AG09309 (cell line): ENCODE measurements around the gene FUOM.
A peak's percentile ranks its signal among the peaks of the same experiment; 100 is the strongest.

Source experiments
- DNase-seq: peaks from one replicate; pipeline ENCODE4 v3.0.0-alpha.2; 2010; ENCODE audit warnings: low read depth
- H3K4me3 ChIP-seq: 2 replicates; pipeline ENCODE4 v1.5.1; 2011; ENCODE audit warnings: mild to moderate bottlenecking, low read depth, low read length, moderate library complexity; ENCODE audit not compliant: control insufficient read depth
- CTCF ChIP-seq: IDR thresholded peaks from 2 replicates; pipeline ENCODE4 v1.5.1; 2011; ENCODE audit warnings: mild to moderate bottlenecking, low read depth, low read length, inconsistent platforms; ENCODE audit not compliant: insufficient read depth, control insufficient read depth; ENCODE audit errors: missing control alignments

The FUOM gene

GRCh38 chr10:133401500-133401899, 43.7 kb upstream of the FUOM start:
- DNase-seq = no peak
- H3K4me3 ChIP-seq = no peak overlapping the region
- TF ChIP-seq CTCF = no peak

GRCh38 chr10:133400624-133401424, 43.0 kb upstream of the FUOM start:
- TF ChIP-seq CTCF = no peak
- no peak overlapping the region for H3K4me3 ChIP-seq
- no peak for DNase-seq

GRCh38 chr10:133399123-133399601, 41.3 kb upstream of the FUOM start:
- H3K4me3 ChIP-seq = no peak overlapping the region
- DNase-seq = no peak
- no peak for TF ChIP-seq CTCF

- no peak overlapping the region for H3K4me3 ChIP-seq
- TF ChIP-seq CTCF = no peak
- DNase-seq = no peak
Observed at GRCh38 chr10:133397938-133398337, 40.1 kb upstream of the FUOM start.

- no peak for TF ChIP-seq CTCF
- H3K4me3 ChIP-seq = no peak overlapping the region
- DNase-seq = no peak
Observed at GRCh38 chr10:133396035-133396624, 38.3 kb upstream of the FUOM start.

- DNase-seq = no peak
- H3K4me3 ChIP-seq = peak overlapping the region; percentile 90
- TF ChIP-seq CTCF = no peak
Observed at GRCh38 chr10:133394801-133395221, 37.0 kb upstream of the FUOM start.
